GM12801 (cell line): ENCODE data around the gene COPE.

Source experiments
- TF ChIP-seq, protein P1 (sequence below): IDR thresholded peaks from one replicate; pipeline ENCODE4 v1.5.1; 2011; ENCODE audit warnings: control low read depth; ENCODE audit not compliant: insufficient read length; ENCODE audit errors: extremely low read depth

COPE gene

DNA sequence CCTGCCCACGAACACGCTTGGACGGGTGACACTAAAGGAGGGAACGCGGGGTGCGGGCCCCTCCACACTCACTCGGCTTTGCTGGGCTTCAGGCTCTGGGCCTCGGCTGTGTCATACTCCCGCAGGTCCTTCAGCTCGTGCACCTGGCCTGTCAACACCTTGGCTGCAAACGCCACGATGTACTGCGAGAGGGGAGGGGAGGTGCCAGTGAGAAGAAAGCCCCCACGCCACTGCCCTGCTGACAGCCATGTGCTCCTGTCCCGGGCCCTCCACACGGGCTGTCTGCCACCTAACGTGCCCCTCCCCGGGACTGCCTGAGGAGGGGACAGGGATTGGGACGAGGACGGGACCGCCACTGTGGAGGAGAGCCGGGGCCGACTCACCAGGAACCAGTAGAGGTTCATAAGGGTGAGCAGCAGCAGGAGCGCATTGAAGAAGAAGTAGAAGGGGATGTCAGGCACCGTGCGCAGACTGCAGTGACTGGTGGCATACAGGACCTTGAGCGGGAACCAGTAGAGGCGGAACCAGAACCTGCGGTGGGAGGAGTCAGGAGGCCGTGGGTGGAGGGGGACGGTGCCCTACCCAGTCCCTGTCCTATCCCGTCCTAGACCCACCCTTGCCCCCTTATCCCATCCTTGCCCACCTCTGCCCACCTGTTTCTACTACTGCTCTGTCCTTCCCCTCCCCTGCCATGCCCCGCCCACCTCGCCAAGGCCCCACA lies 40.2 kb downstream of the COPE start:
- TF ChIP-seq, protein P1, sequence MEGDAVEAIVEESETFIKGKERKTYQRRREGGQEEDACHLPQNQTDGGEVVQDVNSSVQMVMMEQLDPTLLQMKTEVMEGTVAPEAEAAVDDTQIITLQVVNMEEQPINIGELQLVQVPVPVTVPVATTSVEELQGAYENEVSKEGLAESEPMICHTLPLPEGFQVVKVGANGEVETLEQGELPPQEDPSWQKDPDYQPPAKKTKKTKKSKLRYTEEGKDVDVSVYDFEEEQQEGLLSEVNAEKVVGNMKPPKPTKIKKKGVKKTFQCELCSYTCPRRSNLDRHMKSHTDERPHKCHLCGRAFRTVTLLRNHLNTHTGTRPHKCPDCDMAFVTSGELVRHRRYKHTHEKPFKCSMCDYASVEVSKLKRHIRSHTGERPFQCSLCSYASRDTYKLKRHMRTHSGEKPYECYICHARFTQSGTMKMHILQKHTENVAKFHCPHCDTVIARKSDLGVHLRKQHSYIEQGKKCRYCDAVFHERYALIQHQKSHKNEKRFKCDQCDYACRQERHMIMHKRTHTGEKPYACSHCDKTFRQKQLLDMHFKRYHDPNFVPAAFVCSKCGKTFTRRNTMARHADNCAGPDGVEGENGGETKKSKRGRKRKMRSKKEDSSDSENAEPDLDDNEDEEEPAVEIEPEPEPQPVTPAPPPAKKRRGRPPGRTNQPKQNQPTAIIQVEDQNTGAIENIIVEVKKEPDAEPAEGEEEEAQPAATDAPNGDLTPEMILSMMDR: no peak

DNA sequence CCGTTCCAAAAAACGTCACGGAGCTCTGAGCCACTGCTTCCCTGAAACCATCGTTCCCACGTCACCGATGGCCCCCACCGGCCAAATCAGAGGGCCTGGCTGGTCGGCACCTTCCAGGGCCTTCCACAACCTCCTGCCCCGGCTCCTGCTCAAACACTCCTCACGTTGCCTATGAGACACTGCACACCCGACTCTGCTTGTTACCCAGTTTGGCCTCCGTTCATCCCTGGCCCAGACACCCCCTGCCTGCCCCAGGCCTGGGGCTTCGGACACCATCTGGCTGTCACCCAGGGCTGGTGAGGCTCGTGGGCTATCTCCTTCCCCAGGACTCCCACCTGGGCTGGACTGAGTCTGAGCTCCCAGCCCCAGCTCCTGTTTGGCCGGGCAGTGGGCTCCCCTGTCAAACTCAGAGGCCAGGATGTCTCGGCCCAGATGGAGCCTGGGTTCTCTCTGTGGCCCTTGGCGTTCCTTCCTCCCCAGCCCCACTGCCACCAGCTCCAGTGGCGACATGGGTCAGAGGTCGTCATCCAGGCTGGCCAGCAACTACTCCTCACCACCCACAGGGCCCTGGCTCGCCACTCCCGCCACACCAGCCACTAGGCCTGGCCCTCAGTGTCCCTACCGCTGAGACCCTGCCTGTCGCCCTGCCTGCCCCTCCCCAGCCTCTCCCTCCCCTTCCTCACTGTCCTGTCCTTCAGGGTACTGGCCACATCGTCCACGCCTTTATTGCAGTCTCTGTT lies 41.0 kb downstream of the COPE start:
- TF ChIP-seq, protein P1: no peak

DNA sequence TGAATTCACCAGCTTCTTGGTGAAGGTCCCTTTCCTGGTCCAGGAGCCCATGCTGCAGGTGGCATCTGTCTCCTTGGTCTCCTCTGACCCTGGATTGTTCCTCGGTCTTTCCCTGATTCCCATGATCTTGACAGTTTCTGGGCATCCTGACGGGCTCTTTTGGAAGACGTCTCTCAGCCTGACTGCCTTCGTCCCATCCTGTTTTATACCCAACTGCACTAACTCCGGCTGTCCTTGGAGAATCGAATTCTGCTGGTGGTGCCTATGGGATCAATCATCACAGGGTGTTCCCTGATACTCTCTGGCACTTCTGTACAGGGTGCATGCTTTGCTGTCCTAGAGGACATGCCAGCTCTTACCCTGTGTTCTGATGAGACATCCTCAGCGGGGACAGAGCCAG lies 42.3 kb downstream of the COPE start:
- TF ChIP-seq, protein P1: no peak

DNA sequence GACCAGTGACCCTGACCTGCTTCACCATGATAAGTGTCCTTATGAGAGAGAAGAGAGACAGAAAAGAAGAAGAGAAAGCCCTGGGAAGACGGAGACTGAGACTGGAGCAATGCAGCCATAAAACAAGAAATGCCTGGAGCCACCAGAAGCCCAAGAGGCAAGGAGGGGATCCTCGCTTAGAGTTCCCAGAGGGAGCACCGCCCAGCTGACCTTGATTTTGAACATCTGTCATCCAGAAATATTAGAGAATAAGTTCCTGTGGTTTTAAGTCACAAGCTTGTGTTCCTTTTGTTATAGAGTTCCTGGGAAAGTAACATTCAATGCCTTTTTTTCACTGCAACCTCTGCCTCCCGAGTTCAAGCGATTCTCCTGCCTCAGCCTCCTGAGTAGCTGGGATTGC lies 43.5 kb downstream of the COPE start:
- TF ChIP-seq, protein P1: no peak

DNA sequence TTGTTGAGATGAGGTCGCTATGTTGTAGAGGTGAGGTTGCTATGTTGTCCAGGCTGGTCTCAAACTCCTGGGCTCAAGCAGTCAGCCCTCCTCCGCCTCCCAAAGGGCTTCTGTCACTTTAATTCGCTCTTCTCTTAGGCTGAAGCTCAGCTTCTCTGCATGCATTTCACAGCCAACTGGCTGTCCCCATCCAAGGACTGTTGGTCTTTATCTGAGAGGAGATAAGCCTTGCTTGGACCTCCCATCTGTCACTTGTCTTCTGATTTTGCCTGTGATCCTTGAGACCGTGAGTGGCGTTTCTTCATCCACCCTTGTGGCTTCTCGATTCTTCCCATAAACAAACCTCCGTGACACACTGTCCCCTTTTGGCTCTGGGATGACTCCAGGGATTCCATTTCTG lies 47.6 kb downstream of the COPE start:
- TF ChIP-seq, protein P1: no peak

DNA sequence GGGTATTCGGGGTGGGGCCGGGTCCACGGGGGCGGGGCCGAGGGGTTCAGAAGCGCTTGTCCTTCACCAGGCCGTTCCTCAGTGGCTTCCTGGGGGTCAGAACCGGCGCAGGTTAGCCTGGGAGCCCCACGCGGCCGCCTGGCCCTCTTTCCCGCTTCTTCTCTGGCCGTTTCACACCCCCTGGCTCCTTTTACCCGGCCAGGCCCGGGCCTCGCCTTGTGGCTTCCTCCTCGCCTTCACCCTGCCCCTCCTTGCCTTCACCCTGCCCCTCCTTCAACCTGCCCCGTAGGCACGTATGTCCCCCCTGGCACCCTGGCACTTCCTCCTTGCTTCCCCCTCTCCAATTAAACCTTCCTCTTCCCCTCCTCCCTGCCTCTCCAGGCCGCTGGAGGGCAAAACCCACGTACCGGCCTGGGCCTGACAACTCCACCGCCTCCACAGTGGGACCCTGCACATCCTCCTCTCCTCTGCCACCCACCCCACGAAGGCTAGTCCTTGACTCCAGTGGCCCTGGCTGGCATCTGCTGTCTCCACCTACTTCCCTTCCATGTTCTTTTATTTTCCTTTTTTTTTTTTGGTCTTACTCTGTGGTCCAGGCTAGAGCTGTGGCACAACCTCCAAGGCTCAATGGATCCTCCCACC lies 48.5 kb downstream of the COPE start:
- TF ChIP-seq, protein P1: no peak

DNA sequence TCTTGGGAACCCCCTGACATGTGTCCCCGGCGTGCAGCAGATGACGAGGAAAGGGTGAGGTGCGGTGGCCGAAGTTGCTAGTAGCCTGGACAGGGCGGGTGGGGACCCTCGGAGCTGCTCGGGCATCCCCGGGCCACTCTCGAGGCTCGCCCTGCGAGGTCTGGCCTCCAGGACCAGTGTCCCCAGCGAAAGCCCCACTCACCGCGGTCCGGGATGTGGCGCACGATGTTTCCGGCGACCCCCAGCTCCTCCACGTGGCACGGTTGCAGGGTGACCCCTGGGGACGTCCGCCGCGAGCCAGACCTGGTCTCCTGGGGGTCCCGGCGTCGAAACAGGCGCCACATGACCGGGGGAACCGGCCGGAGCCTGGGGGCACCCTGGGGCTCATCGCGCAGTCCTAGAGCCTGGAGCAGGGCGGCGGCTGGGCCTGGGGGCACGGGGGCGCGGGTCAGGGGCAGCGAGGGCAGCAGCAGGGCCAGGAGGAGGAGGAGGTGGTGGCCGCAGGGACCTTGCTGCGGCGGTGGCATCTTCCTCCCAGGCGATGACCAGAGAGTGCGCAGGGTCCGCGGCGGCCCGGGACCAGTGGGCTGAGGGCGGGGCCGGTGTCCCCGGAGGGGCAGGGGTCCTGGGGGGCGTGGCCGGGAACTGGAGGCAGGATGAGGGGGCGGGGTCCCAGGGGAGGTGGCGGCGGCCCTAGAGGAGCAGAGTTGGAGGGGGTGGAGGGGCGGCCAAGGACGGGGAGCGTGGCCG lies 49.2 kb downstream of the COPE start:
- TF ChIP-seq, protein P1: no peak
